Suprapubic skin (tissue), 4 donors: Measurements from ENCODE around the gene IL12B.

Experiments
- CTCF ChIP-seq, 2 donors: fragments of 200-600 bp in 1 of 2; fragments of 450-650 bp in 1 of 2; sonication (generic) in 1 of 2; IDR thresholded peaks; one replicate each; pipeline ENCODE4 v1.5.1; 2016 to 2019; ENCODE audit warnings: antibody characterized with exemption in 2 of 2, mild to moderate bottlenecking in 1 of 2, moderate library complexity in 1 of 2
- POLR2A ChIP-seq, 2 donors: fragments of 450-650 bp; IDR thresholded peaks; one replicate each; pipeline ENCODE4 v1.6.1; 2017; ENCODE audit warnings: antibody characterized with exemption in 2 of 2, mild to moderate bottlenecking in 2 of 2, moderate library complexity in 2 of 2
- POLR2AphosphoS5 ChIP-seq, 3 donors: sonication (generic); formaldehyde crosslinking; IDR thresholded peaks; one replicate each; pipeline ENCODE4 v1.6.1; 2017; ENCODE audit warnings: antibody characterized with exemption in 3 of 3

DNA sequence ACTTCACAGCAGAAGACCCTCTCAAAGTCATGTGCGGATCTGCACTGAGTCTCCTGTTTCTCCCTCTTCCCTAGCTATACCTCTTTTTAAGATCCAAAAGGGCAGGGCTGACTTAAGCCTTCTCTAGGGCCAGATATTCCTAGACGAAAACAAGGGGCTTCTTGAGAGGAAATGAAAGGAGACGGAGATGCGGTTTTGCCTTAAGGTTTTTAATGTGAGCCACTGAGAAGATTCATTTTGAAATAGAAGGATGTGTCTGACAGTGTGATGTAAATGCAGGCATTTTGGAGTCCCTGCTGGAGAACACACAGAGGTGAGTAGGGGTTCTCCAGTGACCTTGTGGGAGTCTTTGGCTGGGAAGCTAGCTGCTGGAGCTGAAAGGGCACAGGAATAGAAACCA lies 15.6 kb upstream of the IL12B start:
- TF ChIP-seq POLR2AphosphoS5 (IDR thresholded peaks at IDR 0.05) (no peak), CTCF (IDR thresholded peaks at IDR 0.05) (no peak), POLR2A (IDR thresholded peaks at IDR 0.05) (no peak)
